ENCODE measurements around the gene ATG16L1. TPM values are rescaled to one million over a fixed set of nuclear protein-coding genes. Genes with fewer than 3 reads are reported as not detected.

ATG16L1 gene
- total and polyA plus RNA-seq, 2 donors (not counting 3 experiments of a cell fraction or from before 2014, with no cell fraction given): 18.1 to 29.8 TPM

GRCh38 chr2:233307565-233307964 lies 56.1 kb downstream of the ATG16L1 start, which contains the start of gene SAG:
SAG (plus strand) TSS chr2:233307816; CDS start chr2:233309190, 1,374 bp downstream.
- ChIA-PET CTCF (no interaction called here), POLR2A (no interaction called here)
- no peak for DNase-seq (ENCODE audit: low read depth, low spot score)
- H3K36me3 ChIP-seq (ENCODE audit: control insufficient read depth in 2 of 2, extremely low read depth in 1 of 2, insufficient read depth in 2 of 2, low read length in 2 of 2): no peaks in the 10 kb centered on the region
- no peaks in the 10 kb centered on the region for H3K4me1 ChIP-seq (ENCODE audit: control insufficient read depth, extremely low read depth, insufficient read depth, low read length)
- dilution Hi-C loops (cut with MboI; ENCODE audit: extremely low pct_ligation_motif_present, low sequenced_read_pairs) (no loop called here), intact Hi-C loops (cut with micrococcal nuclease) (no loop called here)
- H3K4me2 ChIP-seq (ENCODE audit: insufficient read depth, low read length): no peak within 1 kb of the TSS
- H3K9ac ChIP-seq (replicated peaks; ENCODE audit: extremely low read depth, insufficient read depth, low read length): no peak within 1 kb of the TSS
- no peak within 1 kb of the TSS for H3K4me3 ChIP-seq (replicated peaks in 1 of 3; ENCODE audit: insufficient read depth in 1 of 3, low read depth in 1 of 3, low read length in 3 of 3)
- FAIRE-seq: no peak
- no peak within 1 kb of the TSS for H3K27ac ChIP-seq (ENCODE audit: insufficient read depth, low read depth, low read length)
- TF ChIP-seq POLR2AphosphoS5 (IDR thresholded peaks at IDR 0.05; ENCODE audit: insufficient read depth, low read depth, low read length): no peak
- no peak for TF ChIP-seq GATA2 (IDR thresholded peaks at IDR 0.05; ENCODE audit: insufficient read depth, insufficient read length, low read depth, low read length)
- TF ChIP-seq FOS (IDR thresholded peaks at IDR 0.05; ENCODE audit: borderline replicate concordance, insufficient read depth, low read length): no peak
- TF ChIP-seq EZH2 (IDR thresholded peaks at IDR 0.05; ENCODE audit: borderline replicate concordance, low read depth, low read length, severe bottlenecking): no peak
- no peak for TF ChIP-seq CTCF (IDR thresholded peaks at IDR 0.05; ENCODE audit: extremely low read depth in 1 of 2, insufficient read depth in 1 of 2, low read depth in 1 of 2, low read length in 2 of 2)
- TF ChIP-seq MYC (IDR thresholded peaks at IDR 0.05; ENCODE audit: low read depth, low read length): no peak
- no peak for TF ChIP-seq MAX (IDR thresholded peaks at IDR 0.05; ENCODE audit: insufficient read depth, insufficient read length)
- no peak for TF ChIP-seq POLR2A (IDR thresholded peaks at IDR 0.05; ENCODE audit: low read depth, low read length)
- no peak for TF ChIP-seq JUN (IDR thresholded peaks at IDR 0.05; ENCODE audit: borderline replicate concordance, insufficient read depth, insufficient read length, low read depth)
- peaks cover 2 to 4% of the 10 kb centered on the region in 2 experiments for H3K27me3 ChIP-seq (ENCODE audit: control insufficient read depth in 2 of 2, insufficient read depth in 2 of 2, low read length in 2 of 2)
- no peaks in the 10 kb centered on the region for H4K20me1 ChIP-seq (replicated peaks; ENCODE audit: control insufficient read depth, extremely low read depth, insufficient read depth, low read length)
- no peak within 1 kb of the TSS for H2AFZ ChIP-seq (ENCODE audit: low read depth, low read length)
- H3K79me2 ChIP-seq (ENCODE audit: control insufficient read depth, insufficient read depth, low read length): no peaks in the 10 kb centered on the region
- H3K9me3 ChIP-seq (replicated peaks; ENCODE audit: control insufficient read depth, insufficient read depth, low read length): no peaks in the 10 kb centered on the region
- H3K9me1 ChIP-seq (replicated peaks; ENCODE audit: control insufficient read depth, extremely low read depth, insufficient read depth, low read length): no peaks in the 10 kb centered on the region
- no TSS peak for BruUV-seq (replicated peaks)
